Measurements from ENCODE around the gene HLA-DMB.
A peak's percentile ranks its signal among the peaks of the same experiment; 100 is the strongest.

The HLA-DMB gene

GRCh38 chr6:32908897-32909296 lies 31.9 kb downstream of the HLA-DMB start:
- DNase-seq (ENCODE audit: low spot score), result no peak

- DNase-seq (ENCODE audit: low spot score), result no peak
These were observed 34.3 kb downstream of the HLA-DMB start for GRCh38 chr6:32906539-32906938.

- DNase-seq (ENCODE audit: low spot score), result no peak
These were observed 35.8 kb downstream of the HLA-DMB start for GRCh38 chr6:32905078-32905477.

- DNase-seq (ENCODE audit: low spot score), result no peak
These were observed 36.9 kb downstream of the HLA-DMB start for GRCh38 chr6:32903952-32904351.

- DNase-seq (ENCODE audit: low spot score), result no peak
These were observed 45.9 kb downstream of the HLA-DMB start for GRCh38 chr6:32895006-32895345.

- peak; percentile 95 for DNase-seq (ENCODE audit: low spot score)
These were observed 46.5 kb downstream of the HLA-DMB start for GRCh38 chr6:32894085-32895005.

GRCh38 chr6:32890831-32891230 lies 50.0 kb downstream of the HLA-DMB start:
- no peak for DNase-seq (ENCODE audit: low spot score)

GRCh38 chr6:32889533-32889932 lies 51.3 kb downstream of the HLA-DMB start:
- DNase-seq (ENCODE audit: low spot score), result no peak

- no peak for DNase-seq (ENCODE audit: low spot score)
These were observed 52.3 kb downstream of the HLA-DMB start for GRCh38 chr6:32888576-32888975.

- no peak for DNase-seq (ENCODE audit: low spot score)
These were observed 53.2 kb downstream of the HLA-DMB start for GRCh38 chr6:32887616-32888015.

- DNase-seq (ENCODE audit: low spot score), result no peak
These were observed 54.0 kb downstream of the HLA-DMB start for GRCh38 chr6:32886681-32887383.

GRCh38 chr6:32885698-32886286 lies 55.0 kb downstream of the HLA-DMB start:
- peak; percentile 65 for DNase-seq (ENCODE audit: low spot score)

Small RNA genes lying within 50 kb of the gene (small RNA-seq; reads per million reads assigned to genes)
- gene HLA-Z, result 0 reads per million in 2 experiments

Measured in SK-N-DZ (cell line).